OCI-LY7 (cell line): ENCODE measurements around the gene APOF. TPM values are rescaled to one million over a fixed set of nuclear protein-coding genes. Genes with fewer than 3 reads are reported as not detected.
A peak's percentile ranks its signal among the peaks of the same experiment; 100 is the strongest.

Experiments used
- BruUV-seq: library from RNA; stranded (reverse); fragments of 400-500 nt; replicated peaks from 2 replicates; lab custom pipeline; 2021; lab: Mats Ljungman, UMichigan
- CTCF ChIA-PET: fragments of 300-600 bp; sonication (Branson Sonifier 250); formaldehyde crosslinking; loops from one replicate; lab custom pipeline; 2022; ENCODE audit warnings: antibody characterized with exemption; ENCODE audit not compliant: unreplicated experiment; lab: Charles Lee
- POLR2A ChIA-PET: fragments of 300-600 bp; sonication (Branson Sonifier 250); formaldehyde crosslinking; loops from one replicate; lab custom pipeline; 2022; ENCODE audit warnings: antibody characterized with exemption; lab: Charles Lee
- DNase-seq: peaks from one replicate; pipeline ENCODE4 v3.0.0-alpha.2; 2015; ENCODE audit warnings: low spot score
- H2AFZ ChIP-seq: fragments of 200-600 bp; sonication (generic), shearing (Covaris generic); 2 replicates; pipeline ENCODE4 v1.6.1; 2014; ENCODE audit warnings: mild to moderate bottlenecking, antibody characterized with exemption, low read length, moderate library complexity
- H3K27ac ChIP-seq: fragments of 200-600 bp; sonication (generic); 2 replicates; pipeline ENCODE4 v1.5.1; 2014; ENCODE audit warnings: mixed run types, low read depth, mild to moderate bottlenecking, moderate library complexity, low read length, inconsistent platforms; ENCODE audit not compliant: poor library complexity, severe bottlenecking
- H3K36me3 ChIP-seq: fragments of 200-600 bp; sonication (generic); 2 replicates; pipeline ENCODE4 v1.6.1; 2014; ENCODE audit warnings: mild to moderate bottlenecking, antibody characterized with exemption, low read length, moderate library complexity, mixed read lengths; ENCODE audit not compliant: insufficient read depth
- H3K4me1 ChIP-seq: fragments of 200-600 bp; sonication (generic); 2 replicates; pipeline ENCODE4 v1.5.1; 2014; ENCODE audit warnings: mild to moderate bottlenecking, low read length; ENCODE audit not compliant: insufficient read depth, poor library complexity, severe bottlenecking
- H3K4me2 ChIP-seq: fragments of 200-600 bp; sonication (generic); 2 replicates; pipeline ENCODE4 v1.6.1; 2014; ENCODE audit warnings: mild to moderate bottlenecking, low read length
- H3K4me3 ChIP-seq: fragments of 200-600 bp; sonication (generic); 2 replicates; pipeline ENCODE4 v1.5.1; 2014; ENCODE audit warnings: mild to moderate bottlenecking, low read depth, low read length; ENCODE audit not compliant: poor library complexity, severe bottlenecking
- H3K79me2 ChIP-seq: fragments of 200-600 bp; sonication (generic); 2 replicates; pipeline ENCODE4 v1.6.1; 2016; ENCODE audit warnings: low read depth, mild to moderate bottlenecking, low read length, moderate library complexity, mixed read lengths; ENCODE audit not compliant: insufficient read depth
- H3K9me2 ChIP-seq: fragments of 200-600 bp; sonication (generic); 2 replicates; pipeline ENCODE4 v1.6.1; 2016; ENCODE audit warnings: mild to moderate bottlenecking, low read length, mixed read lengths; ENCODE audit not compliant: insufficient read depth
- H3K9me3 ChIP-seq: fragments of 200-600 bp; sonication (generic); 2 replicates; pipeline ENCODE4 v1.6.1; 2014; ENCODE audit warnings: mild to moderate bottlenecking, mixed run types, low read length, mixed read lengths
- H4K20me1 ChIP-seq: fragments of 200-600 bp; sonication (generic); 2 replicates; pipeline ENCODE4 v1.6.1; 2014; ENCODE audit warnings: mild to moderate bottlenecking, antibody characterized with exemption, low read length, moderate library complexity, mixed read lengths; ENCODE audit not compliant: insufficient read depth
- EZH2phosphoT487 ChIP-seq: fragments of 200-600 bp; sonication (generic); IDR thresholded peaks from 2 replicates; pipeline ENCODE4 v1.6.1; 2018; ENCODE audit warnings: low read depth, borderline replicate concordance, mild to moderate bottlenecking, mixed run types, antibody characterized with exemption, low read length, moderate library complexity, mixed read lengths
- intact Hi-C: fragments of 100-400 bp; cut with micrococcal nuclease; formaldehyde crosslinking; loops from one replicate; pipeline ENCODE4 v1.10.0; 2022; ENCODE audit not compliant: unreplicated experiment
- total RNA-seq, 2 experiments: library from RNA; depleted of rRNA in 1 of 2; stranded (reverse); fragments of >200 nt in 1 of 2; shearing (Covaris generic) in 1 of 2; gene quantifications; 2 replicates each; pipeline ENCODE4 v1.2.3, GENCODE V29; 2014 to 2022
- TF ChIP-seq, protein P1 (sequence below): fragments of 200-600 bp; sonication (generic); conservative IDR thresholded peaks from 2 replicates; pipeline ENCODE4 v1.5.1; 2014; ENCODE audit warnings: mild to moderate bottlenecking, antibody characterized with exemption, low read length, moderate library complexity, mixed read lengths

The APOF gene
- total RNA-seq, 2 experiments from 2014 or later: 0.16 to 0.38 TPM

DNA sequence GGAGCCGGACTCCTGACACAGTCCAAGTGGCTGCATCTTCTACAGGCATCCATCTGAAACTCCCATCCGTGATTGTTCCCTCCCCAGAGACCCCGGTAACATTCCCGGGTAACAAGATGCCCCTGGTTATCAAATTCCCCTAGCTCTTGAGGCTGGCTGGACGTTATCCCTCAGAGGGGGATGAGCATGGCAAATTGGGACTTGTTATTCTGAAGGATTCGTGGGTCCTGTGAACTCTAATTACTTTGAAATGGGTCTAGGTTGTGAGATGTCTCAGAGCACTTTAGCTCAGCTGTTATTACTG, 28.2 kb downstream of the APOF start:
- intact Hi-C loops: loop anchor here (1.0 to 5.0 kb wide), 3 partner anchors 41 to 130 kb away; partner anchors contain the start of gene TIMELESS
- DNase-seq: no peak
- no peaks in the 10 kb centered on the region for H4K20me1 ChIP-seq
- peak overlapping the region; percentile 95 for H3K4me3 ChIP-seq
- peaks cover 61% of the 10 kb centered on the region for H3K4me1 ChIP-seq
- peak overlapping the region; percentile 94 for H3K27ac ChIP-seq
- H3K9me2 ChIP-seq: no peaks in the 10 kb centered on the region
- ChIA-PET CTCF (interaction anchor here (1.4 kb wide), 1 partner anchor 26 kb away, joined by 3 read pairs; the partner anchor contains the start of gene STAT2), POLR2A (interaction anchor here (1.1 to 9.4 kb wide), 7 partner anchors 18 to 126 kb away, joined by 3 to 70 read pairs (median 6); partner anchors contain the start of genes CNPY2 and STAT2)
- H3K36me3 ChIP-seq: no peaks in the 10 kb centered on the region
- H3K9me3 ChIP-seq: no peaks in the 10 kb centered on the region
- H3K4me2 ChIP-seq: peak overlapping the region; percentile 98
- TF ChIP-seq, protein P1, sequence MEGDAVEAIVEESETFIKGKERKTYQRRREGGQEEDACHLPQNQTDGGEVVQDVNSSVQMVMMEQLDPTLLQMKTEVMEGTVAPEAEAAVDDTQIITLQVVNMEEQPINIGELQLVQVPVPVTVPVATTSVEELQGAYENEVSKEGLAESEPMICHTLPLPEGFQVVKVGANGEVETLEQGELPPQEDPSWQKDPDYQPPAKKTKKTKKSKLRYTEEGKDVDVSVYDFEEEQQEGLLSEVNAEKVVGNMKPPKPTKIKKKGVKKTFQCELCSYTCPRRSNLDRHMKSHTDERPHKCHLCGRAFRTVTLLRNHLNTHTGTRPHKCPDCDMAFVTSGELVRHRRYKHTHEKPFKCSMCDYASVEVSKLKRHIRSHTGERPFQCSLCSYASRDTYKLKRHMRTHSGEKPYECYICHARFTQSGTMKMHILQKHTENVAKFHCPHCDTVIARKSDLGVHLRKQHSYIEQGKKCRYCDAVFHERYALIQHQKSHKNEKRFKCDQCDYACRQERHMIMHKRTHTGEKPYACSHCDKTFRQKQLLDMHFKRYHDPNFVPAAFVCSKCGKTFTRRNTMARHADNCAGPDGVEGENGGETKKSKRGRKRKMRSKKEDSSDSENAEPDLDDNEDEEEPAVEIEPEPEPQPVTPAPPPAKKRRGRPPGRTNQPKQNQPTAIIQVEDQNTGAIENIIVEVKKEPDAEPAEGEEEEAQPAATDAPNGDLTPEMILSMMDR: no peak; the same call in 1 of the 2 replicates
- TF ChIP-seq EZH2phosphoT487: no peak
- peaks cover 21% of the 10 kb centered on the region; the same call in 1 of the 2 replicates for H3K79me2 ChIP-seq
- TSS peak; percentile 99 for BruUV-seq
- H2AFZ ChIP-seq: peak overlapping the region; percentile 32; the same call in 1 of the 2 replicates

DNA sequence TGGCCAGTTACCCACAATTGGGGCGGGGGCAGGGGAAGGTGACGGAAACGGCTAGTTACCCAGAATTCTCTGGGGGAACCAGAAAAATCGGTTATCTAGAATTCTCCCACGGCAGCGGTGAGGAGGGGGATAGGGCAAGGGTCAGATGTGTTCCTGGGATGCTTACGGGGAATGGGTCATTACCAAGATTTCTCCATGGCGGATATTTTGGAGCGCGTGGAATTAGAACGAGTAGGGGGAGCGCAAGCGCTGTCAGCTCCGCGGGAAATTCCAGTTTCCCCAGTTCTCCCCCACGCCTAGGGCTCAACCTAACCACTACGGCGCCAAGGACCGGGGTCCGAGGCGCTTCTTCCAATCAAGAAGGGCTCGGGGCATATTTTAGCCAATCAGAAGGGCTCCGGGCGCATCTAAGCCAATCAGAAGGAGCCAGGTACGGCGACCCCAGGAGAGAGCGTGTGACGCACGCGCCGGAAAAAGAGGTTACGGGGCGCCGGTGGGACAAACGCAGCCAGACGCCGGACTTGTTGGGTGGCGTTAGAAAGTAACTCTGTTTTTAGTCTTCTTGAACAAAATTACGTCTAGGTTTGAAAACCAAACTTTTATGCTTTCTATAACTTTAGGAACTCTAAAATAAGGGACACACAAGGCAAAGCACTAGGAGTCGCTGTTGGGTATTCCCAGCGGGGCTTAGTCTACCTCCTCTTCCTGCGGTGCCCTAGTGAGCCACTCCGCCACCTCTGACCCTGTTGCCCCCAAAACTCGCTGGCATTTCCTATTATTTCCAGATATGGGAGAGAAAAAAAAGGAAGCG, 28.8 kb downstream of the APOF start, which contains the start of gene PAN2:
TSS of gene PAN2 (minus strand) at position 322 of the 811 bp plus-strand sequence. CDS start 906 bp downstream, outside the sequence.
- Histone ChIP-seq H3K4me1 (peaks cover 56% of the 10 kb centered on the region), H3K27ac (peak within 1 kb of the TSS; percentile 94), H3K9me3 (no peaks in the 10 kb centered on the region), H4K20me1 (no peaks in the 10 kb centered on the region), H3K9me2 (no peaks in the 10 kb centered on the region), H2AFZ (peak within 1 kb of the TSS; percentile 68), H3K4me3 (peak within 1 kb of the TSS; percentile 95), H3K79me2 (peaks cover 21% of the 10 kb centered on the region; the same call in 1 of the 2 replicates), H3K36me3 (no peaks in the 10 kb centered on the region), H3K4me2 (peak within 1 kb of the TSS; percentile 98)
- intact Hi-C loops: loop anchor here (1.0 to 5.0 kb wide), 3 partner anchors 41 to 130 kb away; partner anchors contain the start of gene TIMELESS
- peak; percentile 99 for DNase-seq
- ChIA-PET POLR2A (interaction anchor here (1.1 to 9.4 kb wide), 7 partner anchors 18 to 126 kb away, joined by 3 to 70 read pairs (median 6); partner anchors contain the start of genes CNPY2, COQ10A, STAT2 and TIMELESS), CTCF (interaction anchor here (1.4 kb wide), 1 partner anchor 26 kb away, joined by 3 read pairs; the partner anchor contains the start of gene STAT2)
- BruUV-seq: no TSS peak
- TF ChIP-seq EZH2phosphoT487: no peak
- TF ChIP-seq, protein P1: peak; percentile 78
